H9 (cell line): ENCODE results near the gene FAM13C. TPM values are rescaled to one million over a fixed set of nuclear protein-coding genes. Genes with fewer than 3 reads are reported as not detected.

Experiments
- DNase-seq: peaks from one replicate; pipeline ENCODE4 v3.0.0-alpha.2; 2017
- H2AFZ ChIP-seq: one replicate; pipeline ENCODE4 v1.6.1; 2013; ENCODE audit warnings: mild to moderate bottlenecking, low read length, control low read depth, moderate library complexity
- H2AK5ac ChIP-seq: 2 replicates; pipeline ENCODE4 v1.6.1; 2013; ENCODE audit warnings: low read length, control low read depth, mixed read lengths; ENCODE audit not compliant: insufficient read length
- H2BK120ac ChIP-seq: one replicate; pipeline ENCODE4 v1.6.1; 2013; ENCODE audit warnings: low read depth, mild to moderate bottlenecking, low read length, control low read depth, inconsistent platforms; ENCODE audit not compliant: poor library complexity, severe bottlenecking
- H2BK12ac ChIP-seq: 2 replicates; pipeline ENCODE4 v1.6.1; 2013; ENCODE audit warnings: low read length, control low read depth, mixed read lengths, low read depth; ENCODE audit not compliant: insufficient read length
- H2BK15ac ChIP-seq: 2 replicates; pipeline ENCODE4 v1.6.1; 2013; ENCODE audit warnings: low read depth, low read length, control low read depth
- H2BK20ac ChIP-seq: one replicate; pipeline ENCODE4 v1.6.1; 2013; ENCODE audit warnings: low read depth, mild to moderate bottlenecking, low read length, control low read depth, inconsistent platforms; ENCODE audit not compliant: poor library complexity, severe bottlenecking
- H2BK5ac ChIP-seq: 2 replicates; pipeline ENCODE4 v1.6.1; 2013; ENCODE audit warnings: low read length, control low read depth, mixed read lengths; ENCODE audit not compliant: insufficient read length
- H3K14ac ChIP-seq: 2 replicates; pipeline ENCODE4 v1.6.1; 2013; ENCODE audit warnings: low read length, control low read depth; ENCODE audit not compliant: insufficient read depth
- H3K18ac ChIP-seq: 2 replicates; pipeline ENCODE4 v1.6.1; 2013; ENCODE audit warnings: low read depth, mild to moderate bottlenecking, mixed read lengths, low read length, control low read depth; ENCODE audit not compliant: insufficient read length
- H3K23ac ChIP-seq: 2 replicates; pipeline ENCODE4 v1.6.1; 2013; ENCODE audit warnings: low read length, control low read depth, mixed read lengths, low read depth; ENCODE audit not compliant: insufficient read length
- H3K23me2 ChIP-seq: 2 replicates; pipeline ENCODE4 v1.6.1; 2013; ENCODE audit warnings: low read depth, mild to moderate bottlenecking, mixed read lengths, low read length, control low read depth; ENCODE audit not compliant: insufficient read length, poor library complexity, severe bottlenecking
- H3K27ac ChIP-seq: 2 replicates; pipeline ENCODE4 v1.5.1; 2013; ENCODE audit warnings: low read length, control low read depth, mixed read lengths, low read depth; ENCODE audit not compliant: insufficient read length
- H3K27me3 ChIP-seq: 2 replicates; pipeline ENCODE4 v1.6.1; 2013; ENCODE audit warnings: low read length, control low read depth, inconsistent platforms; ENCODE audit not compliant: insufficient read depth
- H3K4ac ChIP-seq: 2 replicates; pipeline ENCODE4 v1.6.1; 2013; ENCODE audit warnings: low read depth, mild to moderate bottlenecking, control low read depth, inconsistent platforms, low read length, moderate library complexity
- H3K4me1 ChIP-seq: 2 replicates; pipeline ENCODE4 v1.6.1; 2013; ENCODE audit warnings: low read length, control low read depth, inconsistent platforms; ENCODE audit not compliant: insufficient read depth
- H3K4me2 ChIP-seq: 2 replicates; pipeline ENCODE4 v1.6.1; 2013; ENCODE audit warnings: low read length, control low read depth, mixed read lengths; ENCODE audit not compliant: insufficient read length, insufficient read depth
- H3K56ac ChIP-seq: 2 replicates; pipeline ENCODE4 v1.6.1; 2013; ENCODE audit warnings: low read depth, mild to moderate bottlenecking, mixed read lengths, low read length, control low read depth; ENCODE audit not compliant: insufficient read length
- H3K79me1 ChIP-seq: 2 replicates; pipeline ENCODE4 v1.6.1; 2013; ENCODE audit warnings: low read depth, mild to moderate bottlenecking, moderate library complexity, low read length, control low read depth, inconsistent platforms; ENCODE audit not compliant: insufficient read depth, poor library complexity, severe bottlenecking
- H3K79me2 ChIP-seq: 2 replicates; pipeline ENCODE4 v1.6.1; 2013; ENCODE audit warnings: low read length, control low read depth, inconsistent platforms; ENCODE audit not compliant: insufficient read depth
- H3K9ac ChIP-seq: 2 replicates; pipeline ENCODE4 v1.6.1; 2013; ENCODE audit warnings: low read length, control low read depth, mixed read lengths; ENCODE audit not compliant: insufficient read length; ENCODE audit errors: extremely low read depth
- H3K9me3 ChIP-seq: one replicate; pipeline ENCODE4 v1.6.1; 2013; ENCODE audit warnings: low read depth, low read length, inconsistent platforms; ENCODE audit not compliant: control insufficient read depth
- H3T11ph ChIP-seq: one replicate; pipeline ENCODE4 v1.6.1; 2013; ENCODE audit warnings: mild to moderate bottlenecking, low read length, control low read depth, inconsistent platforms
- H4K20me1 ChIP-seq: one replicate; pipeline ENCODE4 v1.6.1; 2013; ENCODE audit not compliant: control insufficient read depth, insufficient read length, insufficient read depth
- H4K5ac ChIP-seq: 2 replicates; pipeline ENCODE4 v1.6.1; 2013; ENCODE audit warnings: low read depth, mild to moderate bottlenecking, mixed read lengths, low read length, control low read depth; ENCODE audit not compliant: insufficient read length
- H4K8ac ChIP-seq: replicated peaks from 2 replicates; pipeline ENCODE4 v1.6.1; 2013; ENCODE audit warnings: low read length, control low read depth, mixed read lengths, low read depth; ENCODE audit not compliant: insufficient read length
- H4K91ac ChIP-seq: 2 replicates; pipeline ENCODE4 v1.6.1; 2013; ENCODE audit warnings: low read depth, mild to moderate bottlenecking, moderate library complexity, mixed read lengths, low read length, control low read depth; ENCODE audit not compliant: insufficient read length
- H3K27ac Mint-ChIP-seq, 3 experiments: 2 replicates in 2 of 3; 3 replicates in 1 of 3; pipeline ENCODE4 v1.8.0; 2020 to 2021; ENCODE audit warnings: mixed read lengths in 3 of 3, mild to moderate bottlenecking in 1 of 3, moderate library complexity in 1 of 3
- H3K27me3 Mint-ChIP-seq: 2 replicates; pipeline ENCODE4 v1.8.0; 2021; ENCODE audit warnings: low read depth, mild to moderate bottlenecking, moderate library complexity, mixed read lengths
- H3K36me3 Mint-ChIP-seq, 3 experiments: 2 replicates in 2 of 3; 3 replicates in 1 of 3; pipeline ENCODE4 v1.8.0; 2020 to 2021; ENCODE audit warnings: low read depth in 3 of 3, mixed read lengths in 3 of 3; ENCODE audit not compliant: insufficient read depth in 1 of 3
- H3K4me1 Mint-ChIP-seq, 2 experiments: 2 replicates each; pipeline ENCODE4 v1.8.0; 2020; ENCODE audit warnings: mixed read lengths in 2 of 2
- H3K4me3 Mint-ChIP-seq, 2 experiments: 2 replicates in 1 of 2; 3 replicates in 1 of 2; pipeline ENCODE4 v1.8.0; 2020 to 2021; ENCODE audit warnings: mild to moderate bottlenecking in 2 of 2, mixed read lengths in 2 of 2, moderate library complexity in 1 of 2
- H3K9me3 Mint-ChIP-seq, 2 experiments: 2 replicates in 1 of 2; 3 replicates in 1 of 2; pipeline ENCODE4 v1.8.0; 2020; ENCODE audit warnings: mild to moderate bottlenecking in 2 of 2, mixed read lengths in 2 of 2, moderate library complexity in 1 of 2
- CTCF ChIP-seq: fragments of 200-600 bp; sonication (generic); conservative IDR thresholded peaks from 3 replicates; pipeline ENCODE4 v1.8.0; 2021; ENCODE audit warnings: antibody characterized with exemption, mild to moderate bottlenecking
- WGBS: extraction: QIAGEN DNeasy Blood & Tissue Kit; methylation state at CpG from one replicate; pipeline ENCODE4 v1.1.7; 2013; ENCODE audit warnings: missing lambda C conversion rate, low lambda C conversion rate, mixed read lengths; ENCODE audit not compliant: insufficient read length; ENCODE audit errors: extremely low coverage; 5-methylcytosine and 5-hydroxymethylcytosine counted together
- total RNA-seq: library from RNA; stranded (reverse); gene quantifications from 2 replicates; pipeline ENCODE4 v1.2.1, GENCODE V29; 2021

The FAM13C gene
- total RNA-seq, 1 experiment from 2014 or later = 0.31 TPM

GRCh38 chr10:59271160-59271559, 91.2 kb downstream of the FAM13C start:
- Histone ChIP-seq H3K27me3 (no peaks in the 10 kb centered on the region), H2BK5ac (no peak overlapping the region), H4K8ac (no peak overlapping the region), H2BK20ac (no peak overlapping the region), H3K4me1 (no peaks in the 10 kb centered on the region), H3K9me3 (no peaks in the 10 kb centered on the region), H3K23ac (no peak overlapping the region), H2BK15ac (no peak overlapping the region), H3K79me1 (no peaks in the 10 kb centered on the region), H3K9ac (no peak overlapping the region), H3K18ac (no peak overlapping the region), H3K23me2 (no peaks in the 10 kb centered on the region), H3K14ac (no peak overlapping the region), H2BK12ac (no peak overlapping the region), H3K4ac (no peak overlapping the region), H4K91ac (no peak overlapping the region), H3K27ac (no peak overlapping the region), H2BK120ac (no peak overlapping the region), H3T11ph (no peak overlapping the region), H3K56ac (no peak overlapping the region), H4K20me1 (no peaks in the 10 kb centered on the region), H2AFZ (no peak overlapping the region), H4K5ac (no peak overlapping the region), H3K79me2 (no peaks in the 10 kb centered on the region), H2AK5ac (no peak overlapping the region), H3K4me2 (no peak overlapping the region)
- Mint-ChIP-seq H3K27ac (no peak overlapping the region), H3K27me3 (peaks cover 2% of the 10 kb centered on the region), H3K36me3 (no peaks in the 10 kb centered on the region), H3K4me3 (no peak overlapping the region), H3K4me1 (no peaks in the 10 kb centered on the region), H3K9me3 (no peaks in the 10 kb centered on the region)
- DNase-seq = no peak
- WGBS = no CpG with 5 or more reads among the region's 4 CpGs
- TF ChIP-seq CTCF = no peak
